OCI-LY7 (cell line): ENCODE measurements around the gene CDH22. TPM values are rescaled to one million over a fixed set of nuclear protein-coding genes. Genes with fewer than 3 reads are reported as not detected.

ENCODE experiments used
- BruUV-seq: library from RNA; stranded (reverse); fragments of 400-500 nt; replicated peaks from 2 replicates; lab custom pipeline; 2021; lab: Mats Ljungman, UMichigan
- CTCF ChIA-PET: fragments of 300-600 bp; sonication (Branson Sonifier 250); formaldehyde crosslinking; loops from one replicate; lab custom pipeline; 2022; ENCODE audit warnings: antibody characterized with exemption; ENCODE audit not compliant: unreplicated experiment; lab: Charles Lee
- POLR2A ChIA-PET: fragments of 300-600 bp; sonication (Branson Sonifier 250); formaldehyde crosslinking; loops from one replicate; lab custom pipeline; 2022; ENCODE audit warnings: antibody characterized with exemption; lab: Charles Lee
- DNase-seq: peaks from one replicate; pipeline ENCODE4 v3.0.0-alpha.2; 2015; ENCODE audit warnings: low spot score
- H2AFZ ChIP-seq: fragments of 200-600 bp; sonication (generic), shearing (Covaris generic); 2 replicates; pipeline ENCODE4 v1.6.1; 2014; ENCODE audit warnings: mild to moderate bottlenecking, antibody characterized with exemption, low read length, moderate library complexity
- H3K27ac ChIP-seq: fragments of 200-600 bp; sonication (generic); 2 replicates; pipeline ENCODE4 v1.5.1; 2014; ENCODE audit warnings: mixed run types, low read depth, mild to moderate bottlenecking, moderate library complexity, low read length, inconsistent platforms; ENCODE audit not compliant: poor library complexity, severe bottlenecking
- H3K36me3 ChIP-seq: fragments of 200-600 bp; sonication (generic); 2 replicates; pipeline ENCODE4 v1.6.1; 2014; ENCODE audit warnings: mild to moderate bottlenecking, antibody characterized with exemption, low read length, moderate library complexity, mixed read lengths; ENCODE audit not compliant: insufficient read depth
- H3K4me1 ChIP-seq: fragments of 200-600 bp; sonication (generic); 2 replicates; pipeline ENCODE4 v1.5.1; 2014; ENCODE audit warnings: mild to moderate bottlenecking, low read length; ENCODE audit not compliant: insufficient read depth, poor library complexity, severe bottlenecking
- H3K4me2 ChIP-seq: fragments of 200-600 bp; sonication (generic); 2 replicates; pipeline ENCODE4 v1.6.1; 2014; ENCODE audit warnings: mild to moderate bottlenecking, low read length
- H3K4me3 ChIP-seq: fragments of 200-600 bp; sonication (generic); 2 replicates; pipeline ENCODE4 v1.5.1; 2014; ENCODE audit warnings: mild to moderate bottlenecking, low read depth, low read length; ENCODE audit not compliant: poor library complexity, severe bottlenecking
- H3K79me2 ChIP-seq: fragments of 200-600 bp; sonication (generic); 2 replicates; pipeline ENCODE4 v1.6.1; 2016; ENCODE audit warnings: low read depth, mild to moderate bottlenecking, low read length, moderate library complexity, mixed read lengths; ENCODE audit not compliant: insufficient read depth
- H3K9me2 ChIP-seq: fragments of 200-600 bp; sonication (generic); 2 replicates; pipeline ENCODE4 v1.6.1; 2016; ENCODE audit warnings: mild to moderate bottlenecking, low read length, mixed read lengths; ENCODE audit not compliant: insufficient read depth
- H3K9me3 ChIP-seq: fragments of 200-600 bp; sonication (generic); 2 replicates; pipeline ENCODE4 v1.6.1; 2014; ENCODE audit warnings: mild to moderate bottlenecking, mixed run types, low read length, mixed read lengths
- H4K20me1 ChIP-seq: fragments of 200-600 bp; sonication (generic); 2 replicates; pipeline ENCODE4 v1.6.1; 2014; ENCODE audit warnings: mild to moderate bottlenecking, antibody characterized with exemption, low read length, moderate library complexity, mixed read lengths; ENCODE audit not compliant: insufficient read depth
- CTCF ChIP-seq: fragments of 200-600 bp; sonication (generic); conservative IDR thresholded peaks from 2 replicates; pipeline ENCODE4 v1.5.1; 2014; ENCODE audit warnings: mild to moderate bottlenecking, antibody characterized with exemption, low read length, moderate library complexity, mixed read lengths
- EZH2phosphoT487 ChIP-seq: fragments of 200-600 bp; sonication (generic); IDR thresholded peaks from 2 replicates; pipeline ENCODE4 v1.6.1; 2018; ENCODE audit warnings: low read depth, borderline replicate concordance, mild to moderate bottlenecking, mixed run types, antibody characterized with exemption, low read length, moderate library complexity, mixed read lengths
- intact Hi-C: fragments of 100-400 bp; cut with micrococcal nuclease; formaldehyde crosslinking; loops from one replicate; pipeline ENCODE4 v1.10.0; 2022; ENCODE audit not compliant: unreplicated experiment
- total RNA-seq, 2 experiments: library from RNA; depleted of rRNA in 1 of 2; stranded (reverse); fragments of >200 nt in 1 of 2; shearing (Covaris generic) in 1 of 2; gene quantifications; 2 replicates each; pipeline ENCODE4 v1.2.3, GENCODE V29; 2014 to 2022

Gene CDH22
- total RNA-seq, 2 experiments from 2014 or later = not detected

- Histone ChIP-seq H3K27ac (no peak overlapping the region), H3K79me2 (no peaks in the 10 kb centered on the region), H3K4me3 (no peak overlapping the region), H3K4me2 (no peak overlapping the region), H3K36me3 (no peaks in the 10 kb centered on the region), H3K9me2 (no peaks in the 10 kb centered on the region), H3K9me3 (no peaks in the 10 kb centered on the region), H2AFZ (no peak overlapping the region), H3K4me1 (no peaks in the 10 kb centered on the region), H4K20me1 (no peaks in the 10 kb centered on the region)
- no peak for DNase-seq
- intact Hi-C loops = no loop called here
- no peak for TF ChIP-seq EZH2phosphoT487
- ChIA-PET CTCF (no interaction called here), POLR2A (no interaction called here)
- no TSS peak for BruUV-seq
Observed at GRCh38 chr20:46218656-46219055, 89.6 kb downstream of the CDH22 start.

- H3K4me3 ChIP-seq = no peak overlapping the region
- no peaks in the 10 kb centered on the region for H3K4me1 ChIP-seq
- no peaks in the 10 kb centered on the region for H3K79me2 ChIP-seq
- H3K4me2 ChIP-seq = no peak overlapping the region
- no peaks in the 10 kb centered on the region for H3K9me3 ChIP-seq
- ChIA-PET CTCF (no interaction called here), POLR2A (no interaction called here)
- no peaks in the 10 kb centered on the region for H3K36me3 ChIP-seq
- intact Hi-C loops = no loop called here
- H2AFZ ChIP-seq = no peak overlapping the region
- BruUV-seq = no TSS peak
- no peak for DNase-seq
- H4K20me1 ChIP-seq = no peaks in the 10 kb centered on the region
- TF ChIP-seq CTCF = no peak
- TF ChIP-seq EZH2phosphoT487 = no peak
- H3K27ac ChIP-seq = no peak overlapping the region
- H3K9me2 ChIP-seq = no peaks in the 10 kb centered on the region
Observed at GRCh38 chr20:46217583-46217982, 90.7 kb downstream of the CDH22 start.

- TF ChIP-seq CTCF (no peak), EZH2phosphoT487 (no peak)
- Histone ChIP-seq H3K9me2 (no peaks in the 10 kb centered on the region), H2AFZ (no peak overlapping the region), H3K4me1 (no peaks in the 10 kb centered on the region), H3K9me3 (no peaks in the 10 kb centered on the region), H4K20me1 (no peaks in the 10 kb centered on the region), H3K27ac (no peak overlapping the region), H3K79me2 (no peaks in the 10 kb centered on the region), H3K4me2 (no peak overlapping the region), H3K36me3 (no peaks in the 10 kb centered on the region), H3K4me3 (no peak overlapping the region)
- intact Hi-C loops = no loop called here
- ChIA-PET CTCF (no interaction called here), POLR2A (no interaction called here)
- no peak for DNase-seq
- no TSS peak for BruUV-seq
Observed at GRCh38 chr20:46216770-46217464, 91.4 kb downstream of the CDH22 start.
